ENCODE data around the gene NDUFAF8. TPM values are rescaled to one million over a fixed set of nuclear protein-coding genes. Genes with fewer than 3 reads are reported as not detected.

NDUFAF8 gene
- total RNA-seq, 1 experiment from 2014 or later: 60.1 TPM

DNA sequence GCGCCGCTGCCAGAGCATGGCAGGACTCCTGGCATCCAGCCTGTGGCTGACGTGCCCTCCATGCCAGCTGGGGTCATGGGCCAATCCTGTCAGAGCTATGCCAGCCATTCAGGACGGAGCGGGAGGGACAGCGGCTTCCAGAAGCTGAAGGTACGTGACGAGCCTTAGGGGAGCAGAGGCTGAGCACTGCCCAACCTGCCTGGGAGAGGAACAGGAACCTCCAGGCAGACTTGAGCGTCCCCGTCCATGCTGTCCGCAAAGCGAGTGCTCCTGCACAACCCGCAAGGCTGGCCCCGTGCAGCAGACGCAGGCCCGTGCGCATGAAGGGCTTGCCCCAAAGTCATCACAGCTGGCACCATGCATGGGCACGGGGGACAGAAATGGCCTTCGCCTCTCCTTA lies 21.5 kb downstream of the NDUFAF8 start:
- no peak overlapping the region for H3K18ac ChIP-seq (ENCODE audit: insufficient read length, low read depth, low read length)
- H2BK15ac ChIP-seq (ENCODE audit: low read depth, low read length): no peak overlapping the region
- peaks cover 2 to 23% (median 20%) of the 10 kb centered on the region in 3 experiments; a peak in 6 of 7 replicates for H3K36me3 Mint-ChIP-seq (ENCODE audit: insufficient read depth in 1 of 3, low read depth in 3 of 3)
- H4K8ac ChIP-seq (replicated peaks; ENCODE audit: insufficient read length, low read depth, low read length): no peak overlapping the region
- no peaks in the 10 kb centered on the region for H3K9me3 ChIP-seq (ENCODE audit: control insufficient read depth, low read depth, low read length)
- no peak overlapping the region for H3K4me2 ChIP-seq (ENCODE audit: insufficient read depth, insufficient read length, low read length)
- H3K23me2 ChIP-seq (ENCODE audit: insufficient read length, low read depth, low read length, poor library complexity, severe bottlenecking): no peaks in the 10 kb centered on the region
- H2BK20ac ChIP-seq (ENCODE audit: low read depth, low read length, poor library complexity, severe bottlenecking): no peak overlapping the region
- no peak overlapping the region for H4K91ac ChIP-seq (ENCODE audit: insufficient read length, low read depth, low read length)
- no peaks in the 10 kb centered on the region for H3K79me2 ChIP-seq (ENCODE audit: insufficient read depth, low read length)
- no peak overlapping the region for H4K5ac ChIP-seq (ENCODE audit: insufficient read length, low read depth, low read length)
- no peaks in the 10 kb centered on the region for H3K27me3 Mint-ChIP-seq (ENCODE audit: low read depth)
- no peak for DNase-seq
- no peak overlapping the region for H3T11ph ChIP-seq (ENCODE audit: low read length)
- H2BK5ac ChIP-seq (ENCODE audit: insufficient read length, low read length): no peak overlapping the region
- no peak overlapping the region for H2AFZ ChIP-seq (ENCODE audit: low read length)
- H3K14ac ChIP-seq (ENCODE audit: insufficient read depth, low read length): no peak overlapping the region
- no peak overlapping the region for H3K27ac ChIP-seq (ENCODE audit: insufficient read length, low read depth, low read length)
- H3K4me1 Mint-ChIP-seq: no peaks in the 10 kb centered on the region
- WGBS (ENCODE audit: extremely low coverage, insufficient read length, low lambda C conversion rate): no CpG with 5 or more reads among the region's 19 CpGs
- H3K56ac ChIP-seq (ENCODE audit: insufficient read length, low read depth, low read length): no peak overlapping the region
- no peak overlapping the region for H2BK12ac ChIP-seq (ENCODE audit: insufficient read length, low read depth, low read length)
- H3K9me3 Mint-ChIP-seq: no peaks in the 10 kb centered on the region
- H3K4me3 Mint-ChIP-seq: no peak overlapping the region
- TF ChIP-seq, protein P1, sequence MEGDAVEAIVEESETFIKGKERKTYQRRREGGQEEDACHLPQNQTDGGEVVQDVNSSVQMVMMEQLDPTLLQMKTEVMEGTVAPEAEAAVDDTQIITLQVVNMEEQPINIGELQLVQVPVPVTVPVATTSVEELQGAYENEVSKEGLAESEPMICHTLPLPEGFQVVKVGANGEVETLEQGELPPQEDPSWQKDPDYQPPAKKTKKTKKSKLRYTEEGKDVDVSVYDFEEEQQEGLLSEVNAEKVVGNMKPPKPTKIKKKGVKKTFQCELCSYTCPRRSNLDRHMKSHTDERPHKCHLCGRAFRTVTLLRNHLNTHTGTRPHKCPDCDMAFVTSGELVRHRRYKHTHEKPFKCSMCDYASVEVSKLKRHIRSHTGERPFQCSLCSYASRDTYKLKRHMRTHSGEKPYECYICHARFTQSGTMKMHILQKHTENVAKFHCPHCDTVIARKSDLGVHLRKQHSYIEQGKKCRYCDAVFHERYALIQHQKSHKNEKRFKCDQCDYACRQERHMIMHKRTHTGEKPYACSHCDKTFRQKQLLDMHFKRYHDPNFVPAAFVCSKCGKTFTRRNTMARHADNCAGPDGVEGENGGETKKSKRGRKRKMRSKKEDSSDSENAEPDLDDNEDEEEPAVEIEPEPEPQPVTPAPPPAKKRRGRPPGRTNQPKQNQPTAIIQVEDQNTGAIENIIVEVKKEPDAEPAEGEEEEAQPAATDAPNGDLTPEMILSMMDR (conservative IDR thresholded peaks at IDR 0.05): no peak
- no peak overlapping the region for H2AK5ac ChIP-seq (ENCODE audit: insufficient read length, low read length)
- H3K4me1 ChIP-seq (ENCODE audit: insufficient read depth, low read length): no peaks in the 10 kb centered on the region
- no peak overlapping the region for H2BK120ac ChIP-seq (ENCODE audit: low read depth, low read length, poor library complexity, severe bottlenecking)
- no peaks in the 10 kb centered on the region for H4K20me1 ChIP-seq (ENCODE audit: control insufficient read depth, insufficient read depth, insufficient read length)
- H3K27me3 ChIP-seq (ENCODE audit: insufficient read depth, low read length): no peaks in the 10 kb centered on the region
- H3K79me1 ChIP-seq (ENCODE audit: insufficient read depth, low read depth, low read length, poor library complexity, severe bottlenecking): no peaks in the 10 kb centered on the region
- no peak overlapping the region for H3K4ac ChIP-seq (ENCODE audit: low read depth, low read length)
- H3K23ac ChIP-seq (ENCODE audit: insufficient read length, low read depth, low read length): no peak overlapping the region
- H3K9ac ChIP-seq (ENCODE audit: extremely low read depth, insufficient read length, low read length): no peak overlapping the region
- no peak overlapping the region for H3K27ac Mint-ChIP-seq
